Pancreas (tissue), 10 donors: ENCODE measurements around the gene WAC. TPM values are rescaled to one million over a fixed set of nuclear protein-coding genes. Genes with fewer than 3 reads are reported as not detected.
"Not testable (repeated sequence)": the region's sequence is repeated elsewhere in the genome, so short reads cannot be mapped to it uniquely, and the experiment has no call there.

Experiments
- ATAC-seq, 4 donors: fragments of 200-7000 bp; cut with Tn5 transposase; one replicate each; pipeline versions ENCODE4 v1.8.0 to v1.9.1; 2020; ENCODE audit warnings: mild to moderate bottlenecking in 4 of 4, moderate library complexity in 4 of 4
- DNase-seq, 6 donors: peaks; one replicate each; pipeline ENCODE4 v3.0.0-alpha.2; 2020
- FAIRE-seq: peaks from 2 replicates; lab custom pipeline; 2012; peaks lifted over from hg19 to GRCh38; lab: Jason Lieb, UNC
- H3K27ac ChIP-seq, 4 donors: fragments of 200-600 bp; sonication (generic); 1 replicate in 3 of 4; 2 replicates in 1 of 4; pipeline versions ENCODE4 v1.5.0 to v1.8.0; 2020
- H3K27me3 ChIP-seq, 4 donors: fragments of 200-600 bp; one replicate each; pipeline ENCODE4 v1.8.0; 2021
- H3K36me3 ChIP-seq, 3 donors: fragments of 200-600 bp; sonication (generic) in 1 of 3; one replicate each; pipeline versions ENCODE4 v1.5.0 to v1.8.0; 2020 to 2021
- H3K4me1 ChIP-seq, 3 donors: fragments of 200-600 bp; one replicate each; pipeline ENCODE4 v1.8.0; 2021
- H3K4me3 ChIP-seq, 4 donors: fragments of 200-600 bp; sonication (generic) in 2 of 4; one replicate each; pipeline versions ENCODE4 v1.5.0 to v1.8.0; 2020 to 2021
- H3K9me3 ChIP-seq, 4 donors: fragments of 200-600 bp; one replicate each; pipeline ENCODE4 v1.8.0; 2021
- WGBS, 2 donors: extraction: QIAGEN DNeasy Blood & Tissue Kit; methylation state at CpG; one replicate each; pipeline ENCODE4 v1.1.7; 2013; 5-methylcytosine and 5-hydroxymethylcytosine counted together
- intact Hi-C, 3 donors: fragments of 100-400 bp; cut with DNase I; formaldehyde crosslinking; loops; one replicate each; pipeline versions ENCODE4 v1.11.1 to v1.14.2; 2022
- polyA plus RNA-seq, 2 donors: library from polyadenylated mRNA; stranded (reverse); fragments of 200-250 nt; gene quantifications; one replicate each; pipeline ENCODE4 v1.2.3, GENCODE V29; 2013
- total RNA-seq, 6 donors: library from RNA; stranded (reverse); fragmentation: NEBNext Ultra II Directional in 4 of 6; extraction: Animal tissue kit (Norgen Biotek cat#: 25700) in 4 of 6; gene quantifications; one replicate each; pipeline versions ENCODE4 v1.2.1 to v1.2.4, GENCODE V29; 2021 to 2023
- TF ChIP-seq, protein P1 (sequence below), 4 donors: fragments of 200-600 bp; sonication (generic) in 3 of 4; IDR thresholded peaks; one replicate each; pipeline versions ENCODE4 v1.5.0 to v1.8.0; 2021; ENCODE audit warnings: antibody characterized with exemption in 4 of 4
- donor health status: healthy with polysubstance abuse.
- donor health status: DM: no; HTN: no; CAD: no; lungs with moderate emphysema.
- donor health status: DM: no; HTN: no; CAD: no.
- donor health status: control.
- donor health status: control.
- donor health status: Bipolar disorder and iron deficiency.
- donor health status: DM: yes; HTN: yes; CAD: no.
- donor health status: DM: no; HTN: no; CAD: no.
- donor health status: DM: no; HTN: no; CAD: no.
- donor health status: DM: yes; HTN: yes; CAD: no.

WAC gene
- total and polyA plus RNA-seq, 8 donors: 17.4 to 70.5 (median 43.6) TPM

DNA sequence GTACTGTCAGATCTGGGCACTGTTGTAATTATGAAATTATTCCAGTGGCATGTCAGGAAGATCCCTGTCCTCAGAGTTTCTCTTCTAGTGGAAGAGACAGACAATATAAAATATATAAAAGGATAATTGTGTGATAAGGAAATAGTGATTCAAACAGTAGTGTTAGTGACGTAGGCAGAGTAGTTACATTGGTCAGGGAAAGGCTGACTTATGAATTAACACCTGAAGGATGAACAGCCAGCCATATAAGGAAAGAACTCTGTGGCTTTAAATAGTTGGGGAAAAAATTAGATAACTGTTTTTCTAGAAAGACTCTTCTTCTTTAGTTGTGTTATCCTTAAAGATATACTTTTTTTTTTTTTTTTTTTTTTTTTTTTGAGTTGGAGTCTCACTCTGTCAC, 37.7 kb downstream of the WAC start:
- Histone ChIP-seq H3K27ac (no peak overlapping the region), H3K9me3 (no peaks in the 10 kb centered on the region), H3K36me3 (peaks cover 0 to 7% (median 0%) of the 10 kb centered on the region in 3 donors), H3K4me1 (peaks cover 9 to 29% (median 18%) of the 10 kb centered on the region in 3 donors), H3K4me3 (no peak overlapping the region), H3K27me3 (no peaks in the 10 kb centered on the region)
- TF ChIP-seq, protein P1, sequence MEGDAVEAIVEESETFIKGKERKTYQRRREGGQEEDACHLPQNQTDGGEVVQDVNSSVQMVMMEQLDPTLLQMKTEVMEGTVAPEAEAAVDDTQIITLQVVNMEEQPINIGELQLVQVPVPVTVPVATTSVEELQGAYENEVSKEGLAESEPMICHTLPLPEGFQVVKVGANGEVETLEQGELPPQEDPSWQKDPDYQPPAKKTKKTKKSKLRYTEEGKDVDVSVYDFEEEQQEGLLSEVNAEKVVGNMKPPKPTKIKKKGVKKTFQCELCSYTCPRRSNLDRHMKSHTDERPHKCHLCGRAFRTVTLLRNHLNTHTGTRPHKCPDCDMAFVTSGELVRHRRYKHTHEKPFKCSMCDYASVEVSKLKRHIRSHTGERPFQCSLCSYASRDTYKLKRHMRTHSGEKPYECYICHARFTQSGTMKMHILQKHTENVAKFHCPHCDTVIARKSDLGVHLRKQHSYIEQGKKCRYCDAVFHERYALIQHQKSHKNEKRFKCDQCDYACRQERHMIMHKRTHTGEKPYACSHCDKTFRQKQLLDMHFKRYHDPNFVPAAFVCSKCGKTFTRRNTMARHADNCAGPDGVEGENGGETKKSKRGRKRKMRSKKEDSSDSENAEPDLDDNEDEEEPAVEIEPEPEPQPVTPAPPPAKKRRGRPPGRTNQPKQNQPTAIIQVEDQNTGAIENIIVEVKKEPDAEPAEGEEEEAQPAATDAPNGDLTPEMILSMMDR (IDR thresholded peaks at IDR 0.05): no peak
- intact Hi-C loops: no loop called here
- no peak for DNase-seq
- ATAC-seq: no peak
- FAIRE-seq: no peak
- WGBS, 2 donors: 72 to 80% methylated on average over 1 of the region's 1 CpG

DNA sequence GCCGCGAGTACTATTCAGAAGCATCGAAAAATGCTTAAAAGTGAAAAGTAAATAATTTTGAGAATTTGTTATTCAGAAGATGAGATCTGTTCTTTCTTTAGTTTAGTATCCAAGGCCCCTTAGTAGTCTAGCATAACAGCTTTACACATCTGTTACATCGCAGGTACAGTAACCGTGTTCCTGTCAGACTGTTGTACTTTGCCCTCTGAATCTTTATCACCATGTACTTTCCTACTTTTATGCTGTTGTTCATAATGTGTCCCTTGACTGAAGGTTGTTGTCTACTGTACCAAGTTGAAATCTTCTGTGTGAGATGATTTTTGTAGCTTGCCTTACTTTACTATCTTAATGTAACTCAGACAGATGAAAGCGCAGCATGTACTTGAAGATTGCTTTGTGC, 38.3 kb downstream of the WAC start:
- 79 to 80% methylated on average over 6 of the region's 6 CpGs for WGBS, 2 donors
- Histone ChIP-seq H3K4me3 (no peak overlapping the region), H3K4me1 (peaks cover 15 to 35% (median 16%) of the 10 kb centered on the region in 3 donors), H3K27me3 (no peaks in the 10 kb centered on the region), H3K36me3 (peaks cover 0 to 7% (median 0%) of the 10 kb centered on the region in 3 donors), H3K27ac (no peak overlapping the region), H3K9me3 (no peaks in the 10 kb centered on the region)
- DNase-seq (no peak), ATAC-seq (no peak), FAIRE-seq (no peak)
- intact Hi-C loops: no loop called here
- TF ChIP-seq, protein P1 (IDR thresholded peaks at IDR 0.05): no peak

DNA sequence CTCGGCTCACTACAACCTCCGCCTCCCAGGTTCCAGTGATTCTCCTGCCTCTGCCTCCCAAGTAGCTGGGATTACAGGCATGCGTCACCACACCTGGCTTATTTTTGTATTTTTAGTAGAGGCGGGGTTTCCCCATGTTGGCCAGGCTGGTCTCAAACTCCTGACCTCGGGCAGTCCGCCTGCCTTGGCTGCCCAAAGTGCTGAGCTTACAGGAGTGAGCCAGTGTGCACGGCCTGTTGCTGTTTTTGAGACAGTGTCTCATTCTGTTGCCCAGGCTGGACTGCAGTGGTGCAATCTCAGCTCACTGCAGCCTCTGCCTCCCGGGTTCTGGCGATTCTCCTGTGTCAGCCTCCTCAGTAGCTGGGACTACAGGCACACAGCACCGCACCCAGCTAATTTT, 41.3 kb downstream of the WAC start:
- DNase-seq: peak in 1 of 6 donors; percentile 20
- H3K27ac ChIP-seq, H3K27me3 ChIP-seq, ATAC-seq, H3K36me3 ChIP-seq, intact Hi-C loops, H3K4me3 ChIP-seq, FAIRE-seq, H3K9me3 ChIP-seq: not testable (repeated sequence)
- WGBS, 2 donors: 96 to 97% methylated on average over 10 of the region's 10 CpGs
- peaks cover 19 to 42% (median 27%) of the 10 kb centered on the region in 3 donors for H3K4me1 ChIP-seq

DNA sequence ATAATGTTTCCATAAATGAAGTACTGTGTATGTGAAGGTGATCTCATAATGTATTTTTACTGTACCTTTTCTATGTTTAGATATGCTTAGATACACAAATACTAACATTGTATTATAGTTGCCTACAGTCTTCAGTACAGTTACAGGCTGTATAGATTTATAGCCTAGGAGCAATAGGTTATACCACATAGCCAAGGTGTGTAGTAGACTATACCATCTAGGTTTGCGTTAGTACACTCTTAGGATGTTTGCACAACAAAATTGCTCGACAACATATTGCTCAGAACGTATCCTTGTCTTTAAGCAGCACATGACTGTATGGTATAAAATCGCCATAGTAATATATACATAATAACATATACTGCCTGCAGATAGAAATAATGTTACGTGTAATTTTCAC, 42.9 kb downstream of the WAC start:
- Histone ChIP-seq H3K27ac (no peak overlapping the region), H3K36me3 (peaks cover 0 to 7% (median 0%) of the 10 kb centered on the region in 3 donors), H3K9me3 (no peaks in the 10 kb centered on the region), H3K4me1 (peaks cover 12 to 38% (median 19%) of the 10 kb centered on the region in 3 donors), H3K27me3 (no peaks in the 10 kb centered on the region), H3K4me3 (no peak overlapping the region)
- TF ChIP-seq, protein P1 (IDR thresholded peaks at IDR 0.05): no peak
- no peak for FAIRE-seq
- ATAC-seq: no peak
- WGBS, 2 donors: 66 to 71% methylated on average over 5 of the region's 5 CpGs
- no peak for DNase-seq
- intact Hi-C loops: no loop called here

DNA sequence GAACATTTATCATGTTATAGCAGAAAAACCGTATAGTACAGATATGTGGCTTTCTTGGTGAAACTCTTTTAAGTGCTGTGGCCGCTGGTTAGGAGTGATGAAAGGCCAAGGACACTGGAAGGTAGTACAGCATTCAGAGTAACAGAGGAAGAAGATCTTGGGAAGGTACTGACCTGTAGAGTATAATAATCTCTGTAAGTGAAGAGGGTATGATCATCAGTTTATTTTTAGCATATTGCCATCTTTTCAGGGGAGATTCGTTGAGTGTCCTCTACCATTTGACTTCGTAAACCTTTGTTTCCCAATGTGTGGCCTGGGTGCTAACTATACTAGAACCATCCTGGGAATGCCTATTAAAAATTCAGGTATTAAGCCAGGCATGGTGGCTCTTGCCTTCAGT, 44.6 kb downstream of the WAC start:
- no peaks in the 10 kb centered on the region for H3K9me3 ChIP-seq
- no peak overlapping the region for H3K27ac ChIP-seq
- TF ChIP-seq, protein P1 (IDR thresholded peaks at IDR 0.05): no peak
- no peaks in the 10 kb centered on the region for H3K27me3 ChIP-seq
- ATAC-seq (peak in 1 of 4 donors; percentile 26), FAIRE-seq (no peak), DNase-seq (no peak)
- peaks cover 12 to 31% (median 19%) of the 10 kb centered on the region in 3 donors for H3K4me1 ChIP-seq
- intact Hi-C loops: no loop called here
- H3K36me3 ChIP-seq: peaks cover 0 to 7% (median 0%) of the 10 kb centered on the region in 3 donors
- 66 to 68% methylated on average over 4 of the region's 4 CpGs for WGBS, 2 donors
- H3K4me3 ChIP-seq: no peak overlapping the region
